DND-41 (cell line): ENCODE results near the gene GTF2F1.

Source experiments
- ATAC-seq: fragments of 200-7000 bp; cut with Tn5 transposase; 3 replicates; pipeline ENCODE4 v1.9.1; 2021; ENCODE audit warnings: low read depth; ENCODE audit not compliant: insufficient read depth
- DNase-seq: peaks from one replicate; pipeline ENCODE4 v3.0.0-alpha.2; 2020
- H2AFZ ChIP-seq: 2 replicates; pipeline ENCODE4 v1.6.0; 2012; ENCODE audit warnings: low read depth, low read length
- H3K27ac ChIP-seq: 2 replicates; pipeline ENCODE4 v1.5.1; 2012; ENCODE audit warnings: low read length, inconsistent platforms
- H3K27me3 ChIP-seq: fragments of 200-600 bp; sonication (generic); 2 replicates; pipeline ENCODE4 v1.6.0; 2012; ENCODE audit warnings: low read length, mild to moderate bottlenecking, inconsistent platforms; ENCODE audit not compliant: insufficient read depth, poor library complexity
- H3K36me3 ChIP-seq: 2 replicates; pipeline ENCODE4 v1.5.1; 2012; ENCODE audit warnings: low read length, inconsistent platforms; ENCODE audit not compliant: insufficient read depth
- H3K4me1 ChIP-seq: 2 replicates; pipeline ENCODE4 v1.5.1; 2012; ENCODE audit warnings: mild to moderate bottlenecking, low read length; ENCODE audit not compliant: insufficient read depth
- H3K4me2 ChIP-seq: 2 replicates; pipeline ENCODE4 v1.6.0; 2012; ENCODE audit warnings: mild to moderate bottlenecking, moderate library complexity, low read length, inconsistent platforms; ENCODE audit not compliant: insufficient read depth
- H3K4me3 ChIP-seq, 2 experiments: fragments of 200-600 bp in 1 of 2; shearing (Covaris generic) in 1 of 2; 2 replicates each; pipeline ENCODE4 v1.5.1; 2012 to 2016; ENCODE audit warnings: inconsistent platforms in 2 of 2, low read length in 2 of 2, mild to moderate bottlenecking in 2 of 2, low read depth in 1 of 2, moderate library complexity in 1 of 2
- H3K79me2 ChIP-seq: 2 replicates; pipeline ENCODE4 v1.6.0; 2012; ENCODE audit warnings: low read length, inconsistent platforms; ENCODE audit not compliant: insufficient read depth
- H3K9ac ChIP-seq: 2 replicates; pipeline ENCODE4 v1.6.0; 2012; ENCODE audit warnings: low read depth, mild to moderate bottlenecking, inconsistent platforms, low read length, moderate library complexity
- H3K9me3 ChIP-seq: 2 replicates; pipeline ENCODE4 v1.5.1; 2012; ENCODE audit warnings: low read length, moderate library complexity, mild to moderate bottlenecking, inconsistent platforms; ENCODE audit not compliant: insufficient read depth, severe bottlenecking
- H4K20me1 ChIP-seq: 2 replicates; pipeline ENCODE4 v1.6.0; 2012; ENCODE audit warnings: low read length; ENCODE audit not compliant: insufficient read depth
- CTCF ChIP-seq: IDR thresholded peaks from 2 replicates; pipeline ENCODE4 v1.5.1; 2012; ENCODE audit warnings: borderline replicate concordance, low read length, moderate library complexity, mild to moderate bottlenecking; ENCODE audit not compliant: poor library complexity, severe bottlenecking; ENCODE audit errors: extremely low read depth
- EZH2 ChIP-seq: IDR thresholded peaks from 3 replicates; pipeline ENCODE4 v1.6.1; 2012; ENCODE audit warnings: borderline replicate concordance, low read depth, mild to moderate bottlenecking, moderate library complexity, low read length, inconsistent platforms; ENCODE audit not compliant: severe bottlenecking

Gene GTF2F1

DNA sequence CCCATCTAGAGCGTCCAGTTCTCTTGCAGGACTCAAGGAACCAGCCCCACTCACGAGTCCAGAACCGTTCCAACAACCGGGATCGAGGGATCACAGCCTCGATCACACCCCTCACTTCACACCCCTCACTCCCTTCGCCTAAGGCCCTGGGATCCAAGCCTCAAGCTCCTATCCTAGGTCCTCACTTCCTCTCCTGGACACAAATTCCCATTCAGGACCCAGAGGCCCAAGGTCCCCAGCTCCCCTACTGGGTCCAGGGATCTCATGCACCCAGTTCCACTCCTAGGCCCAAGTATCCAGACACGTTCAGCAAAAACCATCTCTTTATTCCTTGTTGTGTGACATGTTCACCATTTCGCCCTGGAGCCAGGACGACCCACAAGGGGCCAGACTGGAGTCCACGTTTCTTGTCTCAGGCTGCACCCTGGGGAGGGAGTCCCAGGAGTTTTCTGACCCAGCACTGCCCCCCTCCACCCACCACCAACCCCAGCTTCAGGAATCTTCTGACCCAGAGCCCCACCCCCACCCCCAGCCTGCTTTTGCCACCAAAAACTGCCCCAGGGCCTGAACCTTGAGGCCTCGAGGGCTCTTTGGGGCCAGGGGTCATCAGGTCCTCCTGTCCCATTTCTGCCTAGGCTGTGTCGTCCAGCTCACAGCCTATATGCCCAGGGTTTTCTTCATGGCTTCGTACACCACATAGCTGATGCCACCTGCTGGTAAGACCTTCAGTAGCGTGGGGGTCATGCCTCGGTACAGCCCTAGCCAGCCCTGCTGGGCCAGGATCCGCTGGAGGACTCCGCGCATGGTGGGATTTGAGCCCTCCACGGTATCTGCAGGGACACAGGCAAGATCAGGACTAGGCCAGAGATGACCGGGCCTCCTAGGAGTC is 33.0 kb upstream of the GTF2F1 start:
- Histone ChIP-seq H3K79me2 (peaks cover 34% of the 10 kb centered on the region), H3K9ac (peak overlapping the region; percentile 51), H3K27ac (peak overlapping the region; percentile 82), H3K4me1 (peaks cover 39% of the 10 kb centered on the region), H2AFZ (peak overlapping the region; percentile 74), H3K4me2 (peak overlapping the region; percentile 55), H3K27me3 (no peaks in the 10 kb centered on the region), H3K9me3 (no peaks in the 10 kb centered on the region), H3K36me3 (peaks cover 31% of the 10 kb centered on the region), H3K4me3 (peak overlapping the region in 1 of 2 experiments; percentile 45; a peak in 2 of 4 replicates), H4K20me1 (peaks cover 31% of the 10 kb centered on the region)
- peak; percentile 47 for DNase-seq
- no peak for ATAC-seq
- TF ChIP-seq CTCF (peak; percentile 66), EZH2 (no peak)

DNA sequence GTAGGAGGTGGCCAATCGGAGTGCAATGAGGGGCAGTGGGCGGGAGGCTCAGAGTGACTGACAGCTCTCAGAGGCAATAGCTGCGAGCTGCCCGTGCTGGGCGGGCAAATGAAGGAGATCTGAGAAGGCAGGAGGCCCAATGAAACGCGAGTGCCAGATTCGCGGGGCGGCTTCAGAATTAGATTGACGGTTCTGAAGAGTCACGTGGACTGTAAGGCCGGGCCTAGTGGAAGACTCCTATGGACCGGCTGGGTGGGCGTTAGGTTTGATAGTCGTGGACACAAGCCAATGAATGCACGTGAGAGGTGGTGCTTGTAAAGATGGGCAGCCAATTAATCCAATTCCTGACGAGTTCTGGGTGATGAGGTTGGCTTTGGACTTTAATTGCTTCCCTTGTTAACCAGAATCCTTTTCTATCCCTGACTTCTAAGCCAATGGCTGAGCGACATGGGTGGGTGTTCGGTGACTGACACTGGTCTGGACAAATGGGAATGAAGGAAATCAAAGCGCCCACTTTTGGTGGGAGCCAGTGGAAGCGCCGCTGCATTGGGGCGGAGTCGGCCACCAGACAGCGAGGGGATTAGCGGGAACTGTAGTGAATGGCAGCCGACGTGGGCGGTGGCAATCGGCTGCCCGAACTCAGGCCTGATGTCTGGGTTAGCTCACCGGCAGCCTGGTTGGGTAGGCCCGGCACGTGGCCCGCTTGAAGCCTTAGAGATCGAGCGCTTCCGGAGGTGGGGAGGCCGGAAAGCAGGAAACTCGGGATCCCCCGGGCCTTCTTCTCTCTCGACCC is 32.2 kb upstream of the GTF2F1 start:
- H2AFZ ChIP-seq, result peak overlapping the region; percentile 74
- H3K4me3 ChIP-seq, result peak overlapping the region in 1 of 2 experiments; percentile 45; a peak in 2 of 4 replicates
- H3K4me1 ChIP-seq, result peaks cover 39% of the 10 kb centered on the region
- peaks cover 40% of the 10 kb centered on the region for H4K20me1 ChIP-seq
- no peaks in the 10 kb centered on the region for H3K27me3 ChIP-seq
- H3K4me2 ChIP-seq, result peak overlapping the region; percentile 55
- peaks cover 39% of the 10 kb centered on the region for H3K36me3 ChIP-seq
- no peaks in the 10 kb centered on the region for H3K9me3 ChIP-seq
- TF ChIP-seq CTCF, result no peak
- no peak for TF ChIP-seq EZH2
- peak; percentile 86 for ATAC-seq
- peaks cover 43% of the 10 kb centered on the region for H3K79me2 ChIP-seq
- peak overlapping the region; percentile 51 for H3K9ac ChIP-seq
- peak; percentile 100 for DNase-seq
- peak overlapping the region; percentile 82 for H3K27ac ChIP-seq

GRCh38 chr19:6424195-6424938 is 31.4 kb upstream of the GTF2F1 start, which contains the start of gene KHSRP:
Gene KHSRP, minus strand, starts transcription at chr19:6424811. Its CDS starts 110 bp downstream, at chr19:6424701.
- H3K27ac ChIP-seq, result peak within 1 kb of the TSS; percentile 82
- peaks cover 47% of the 10 kb centered on the region for H4K20me1 ChIP-seq
- H2AFZ ChIP-seq, result peak within 1 kb of the TSS; percentile 74
- DNase-seq (peak; percentile 60), ATAC-seq (no peak)
- H3K79me2 ChIP-seq, result peaks cover 50% of the 10 kb centered on the region
- peak within 1 kb of the TSS; percentile 90 to 95; a peak in 3 of 4 replicates for H3K4me3 ChIP-seq
- H3K9me3 ChIP-seq, result no peaks in the 10 kb centered on the region
- H3K27me3 ChIP-seq, result no peaks in the 10 kb centered on the region
- peaks cover 47% of the 10 kb centered on the region for H3K36me3 ChIP-seq
- H3K4me2 ChIP-seq, result peak within 1 kb of the TSS; percentile 97
- peak within 1 kb of the TSS; percentile 89 for H3K9ac ChIP-seq
- TF ChIP-seq EZH2 (no peak), CTCF (no peak)
- H3K4me1 ChIP-seq, result peaks cover 39% of the 10 kb centered on the region
